ENCODE results near the gene CD300H. TPM values are rescaled to one million over a fixed set of nuclear protein-coding genes. Genes with fewer than 3 reads are reported as not detected.

CD300H gene
- total RNA-seq, 1 experiment from 2014 or later: not detected

GRCh38 chr17:74598346-74599022 lies 31.2 kb upstream of the CD300H start:
- H3K27ac ChIP-seq (ENCODE audit: low read length): no peak overlapping the region
- H3K4me2 ChIP-seq (ENCODE audit: low read length): no peak overlapping the region
- no peaks in the 10 kb centered on the region for H4K20me1 ChIP-seq (ENCODE audit: low read length)
- no peak overlapping the region for H3K9ac ChIP-seq (ENCODE audit: low read length)
- no peak overlapping the region for H2AFZ ChIP-seq (ENCODE audit: low read length)
- ChIA-PET POLR2A (ENCODE audit: unreplicated experiment) (no interaction called here), CTCF (no interaction called here)
- intact Hi-C loops (cut with micrococcal nuclease): no loop called here
- H3K9me2 ChIP-seq (replicated peaks; ENCODE audit: low read length): no peaks in the 10 kb centered on the region
- peaks cover 71% of the 10 kb centered on the region for H3K27me3 ChIP-seq (ENCODE audit: low read length)
- no TSS peak for BruUV-seq (replicated peaks)
- TF ChIP-seq CTCF (conservative IDR thresholded peaks at IDR 0.05; ENCODE audit: low read depth, low read length): no peak
- TF ChIP-seq EZH2 (IDR thresholded peaks at IDR 0.05; ENCODE audit: low read length, unreplicated experiment): no peak
- TF ChIP-seq EZH2phosphoT487 (IDR thresholded peaks at IDR 0.05; ENCODE audit: borderline replicate concordance, low read length): no peak
- no peaks in the 10 kb centered on the region for H3F3A ChIP-seq (ENCODE audit: low read length, unreplicated experiment)
- H3K9me3 ChIP-seq (ENCODE audit: low read length): no peaks in the 10 kb centered on the region
- H3K36me3 ChIP-seq (ENCODE audit: low read depth, low read length): no peaks in the 10 kb centered on the region
- H3K4me1 ChIP-seq (ENCODE audit: insufficient read depth, low read length): no peaks in the 10 kb centered on the region
- H3K4me3 ChIP-seq (ENCODE audit: low read length): no peak overlapping the region
- DNase-seq: no peak
- ATAC-seq: no peak
- no peaks in the 10 kb centered on the region for H3K79me2 ChIP-seq (ENCODE audit: low read length)

GRCh38 chr17:74597069-74597790 lies 29.9 kb upstream of the CD300H start:
- no TSS peak for BruUV-seq (replicated peaks)
- Histone ChIP-seq H3K4me2 (ENCODE audit: low read length) (no peak overlapping the region), H3K27ac (ENCODE audit: low read length) (no peak overlapping the region), H3K27me3 (ENCODE audit: low read length) (peaks cover 63% of the 10 kb centered on the region), H2AFZ (ENCODE audit: low read length) (no peak overlapping the region), H3K36me3 (ENCODE audit: low read depth, low read length) (no peaks in the 10 kb centered on the region), H3K9me2 (replicated peaks; ENCODE audit: low read length) (no peaks in the 10 kb centered on the region), H4K20me1 (ENCODE audit: low read length) (no peaks in the 10 kb centered on the region), H3K4me1 (ENCODE audit: insufficient read depth, low read length) (no peaks in the 10 kb centered on the region), H3K9me3 (ENCODE audit: low read length) (no peaks in the 10 kb centered on the region), H3K9ac (ENCODE audit: low read length) (no peak overlapping the region), H3F3A (ENCODE audit: low read length, unreplicated experiment) (no peaks in the 10 kb centered on the region), H3K79me2 (ENCODE audit: low read length) (no peaks in the 10 kb centered on the region), H3K4me3 (ENCODE audit: low read length) (no peak overlapping the region)
- TF ChIP-seq EZH2 (IDR thresholded peaks at IDR 0.05; ENCODE audit: low read length, unreplicated experiment) (no peak), EZH2phosphoT487 (IDR thresholded peaks at IDR 0.05; ENCODE audit: borderline replicate concordance, low read length) (no peak), CTCF (conservative IDR thresholded peaks at IDR 0.05; ENCODE audit: low read depth, low read length) (no peak)
- ATAC-seq: no peak
- ChIA-PET CTCF (no interaction called here), POLR2A (ENCODE audit: unreplicated experiment) (no interaction called here)
- no peak for DNase-seq
- intact Hi-C loops (cut with micrococcal nuclease): no loop called here

Measured in PC-3 (cell line).